HG03097 (cell line): ENCODE data around the gene CD37.
"Not testable (repeated sequence)": the region's sequence is repeated elsewhere in the genome, so short reads cannot be mapped to it uniquely, and the experiment has no call there.

Source experiments
- ATAC-seq: cut with Tn5 transposase; IDR thresholded peaks from one replicate; pipeline ENCODE4 v1.9.1; 2021; ENCODE audit not compliant: unreplicated experiment, low FRiP score

CD37 gene

DNA sequence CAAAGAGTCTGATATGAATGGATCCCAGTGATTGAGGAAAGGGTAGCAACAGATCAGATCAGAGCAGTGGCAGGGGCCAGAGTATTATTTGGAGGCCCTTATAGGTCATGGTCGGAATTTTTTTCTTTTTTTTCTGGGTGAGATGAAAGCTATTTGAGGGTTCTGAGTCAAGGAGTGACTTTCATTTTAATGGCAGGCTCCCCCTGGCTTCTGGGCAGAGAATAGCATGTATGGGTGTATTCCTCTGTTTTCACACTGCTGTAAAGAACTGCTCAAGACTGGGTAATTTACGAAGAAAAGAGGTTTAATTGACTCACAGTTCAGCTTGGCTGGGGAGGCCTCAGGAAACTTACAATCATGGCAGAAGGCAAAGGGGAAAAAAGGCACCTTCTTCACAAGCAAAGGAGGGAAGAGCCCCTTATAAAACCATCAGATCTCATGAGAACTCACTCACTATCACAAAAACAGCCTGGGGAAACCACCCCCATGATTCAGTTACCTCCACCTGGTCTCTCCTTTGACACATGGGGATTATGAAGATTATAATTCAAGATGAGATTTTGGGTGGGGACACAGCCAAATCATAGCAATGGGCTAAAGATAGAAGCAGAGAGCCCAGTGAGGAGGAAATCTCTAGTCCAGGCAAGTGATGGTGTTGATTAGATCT lies 7.2 kb upstream of the CD37 start:
- no peak for ATAC-seq

DNA sequence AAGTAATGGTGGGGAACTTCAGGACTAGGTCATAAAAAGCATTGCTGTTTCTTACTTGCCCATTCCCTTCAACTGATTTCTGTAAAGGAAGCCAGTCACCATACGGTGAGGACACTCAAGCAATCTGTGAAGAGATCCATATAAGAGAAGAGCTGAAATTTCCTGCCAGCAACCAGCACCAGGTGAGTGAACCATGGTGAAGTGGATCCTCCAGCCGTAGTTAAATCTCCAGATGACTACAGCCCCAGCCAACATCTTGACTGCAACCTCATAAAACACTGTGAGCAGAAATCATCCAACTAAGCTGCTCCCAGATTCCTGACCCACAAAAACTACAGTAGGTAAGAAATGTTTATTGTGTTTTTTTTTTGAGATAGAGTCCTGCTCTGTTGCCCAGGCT lies 6.5 kb upstream of the CD37 start:
- no peak for ATAC-seq

DNA sequence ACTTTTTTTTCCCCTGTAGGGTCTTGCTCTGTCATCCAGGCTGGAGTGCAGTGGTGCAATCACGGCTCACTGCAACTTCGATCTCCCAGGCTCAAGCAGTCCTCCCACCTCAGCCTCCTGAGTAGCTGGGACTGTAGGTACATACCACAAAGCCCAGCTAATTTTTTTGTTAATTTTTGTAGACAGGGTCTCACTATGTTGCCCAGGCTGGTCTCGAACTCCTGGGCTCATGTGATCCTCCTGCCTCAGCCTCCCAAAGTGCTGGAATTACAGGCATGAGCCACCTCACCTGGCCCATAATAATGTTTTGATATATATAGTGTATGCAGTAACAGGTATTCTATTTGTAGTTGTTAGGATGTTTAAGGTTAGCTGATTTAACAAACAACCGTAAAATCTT lies 4.0 kb upstream of the CD37 start:
- ATAC-seq: not testable (repeated sequence)

DNA sequence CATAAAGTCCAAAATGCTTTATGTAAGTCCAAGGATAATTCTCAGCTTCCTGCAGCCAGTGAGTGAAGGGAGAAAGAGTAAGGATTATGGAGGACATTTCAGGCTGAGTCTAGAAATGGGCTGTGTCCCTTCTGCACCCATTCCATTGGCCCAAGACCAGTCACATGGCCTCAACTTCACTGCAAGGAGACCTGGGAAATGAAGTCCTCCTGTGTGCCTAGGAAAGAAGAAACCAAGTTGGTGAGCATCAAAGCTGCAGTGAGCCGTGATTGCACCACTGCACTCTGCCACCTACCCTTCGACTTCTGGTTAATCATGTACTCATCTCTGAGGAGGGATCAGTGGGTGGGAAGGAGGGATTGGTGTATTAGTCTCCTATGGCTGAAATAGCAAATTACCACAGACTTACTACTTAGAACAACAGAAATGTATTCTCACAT lies 3.6 kb upstream of the CD37 start:
- ATAC-seq: peak; percentile 41

DNA sequence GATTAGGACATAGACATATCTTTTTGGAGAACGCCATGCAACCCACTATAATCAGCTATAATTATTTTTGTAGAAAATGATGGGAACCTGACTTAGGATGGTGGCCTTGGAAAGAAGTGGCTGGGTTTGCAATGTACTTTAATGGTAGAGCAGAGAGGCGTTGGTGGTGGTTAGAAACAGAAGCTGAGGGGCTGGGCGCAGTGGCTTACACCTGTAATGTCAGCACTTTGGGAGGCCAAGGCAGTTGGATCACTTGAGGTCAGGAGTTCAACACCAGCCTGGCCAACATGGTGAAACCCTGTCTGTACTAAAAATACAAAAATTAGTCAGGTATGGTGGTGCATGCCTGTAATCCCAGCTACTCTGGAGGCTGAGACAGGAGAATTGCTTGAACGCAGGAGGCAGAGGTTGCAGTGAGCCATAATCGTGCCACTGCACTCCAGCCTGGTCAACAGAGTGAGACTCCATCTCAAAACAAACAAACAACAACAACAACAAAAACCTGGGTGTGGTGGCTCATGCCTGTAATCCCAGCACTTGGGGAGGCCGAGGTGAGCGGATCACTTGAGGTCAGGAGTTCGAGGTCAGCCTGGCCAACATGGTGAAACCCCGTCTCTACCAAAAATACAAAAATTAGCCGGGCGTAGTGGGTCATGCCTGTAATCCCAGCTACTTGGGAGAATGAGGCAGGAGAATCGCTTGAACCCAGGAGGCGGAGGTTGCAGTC lies 2.4 kb upstream of the CD37 start:
- not testable (repeated sequence) for ATAC-seq

DNA sequence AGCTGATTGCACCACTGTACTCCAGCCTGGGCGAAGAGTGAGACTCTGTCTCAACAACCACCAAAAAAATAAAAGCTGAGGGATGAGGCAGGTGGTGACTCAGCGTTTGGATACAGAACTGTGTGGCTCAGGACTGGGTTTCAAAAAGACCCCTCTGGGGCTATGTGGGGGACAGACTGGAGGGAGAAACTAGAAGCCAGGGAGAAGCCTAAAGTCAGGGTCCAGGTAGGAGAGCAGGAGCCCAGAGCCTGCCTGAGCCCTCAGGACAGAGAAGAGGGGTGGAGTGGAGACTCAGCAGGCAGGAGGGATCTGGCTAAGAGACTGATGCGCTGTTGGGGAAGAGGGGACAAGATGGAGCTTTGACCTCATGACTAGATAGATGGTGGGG lies 1.8 kb upstream of the CD37 start:
- no peak for ATAC-seq

DNA sequence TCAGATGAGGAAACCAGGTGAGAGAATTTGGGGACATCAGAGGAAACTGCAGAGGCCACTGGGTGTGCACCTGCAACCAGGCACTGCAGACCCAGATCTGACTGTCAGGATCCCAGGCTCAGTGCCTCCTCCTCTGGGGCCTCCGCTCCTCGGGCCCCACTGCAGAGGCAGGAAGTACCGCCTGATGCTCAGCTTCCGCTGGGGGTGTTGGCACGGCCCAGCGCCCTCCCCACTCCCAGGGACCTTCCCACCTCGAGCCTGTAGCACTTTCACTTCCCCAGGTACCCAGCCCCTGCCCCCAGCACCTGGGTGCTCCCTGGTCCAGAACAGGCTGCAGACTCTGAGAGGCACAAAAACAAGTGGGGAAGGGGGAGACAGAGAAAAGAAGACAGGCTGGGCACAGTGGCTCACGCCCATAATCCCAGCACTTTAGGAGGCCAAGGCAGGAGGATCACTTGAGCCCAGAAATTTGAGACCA lies 1.4 kb upstream of the CD37 start:
- peak; percentile 53 for ATAC-seq

DNA sequence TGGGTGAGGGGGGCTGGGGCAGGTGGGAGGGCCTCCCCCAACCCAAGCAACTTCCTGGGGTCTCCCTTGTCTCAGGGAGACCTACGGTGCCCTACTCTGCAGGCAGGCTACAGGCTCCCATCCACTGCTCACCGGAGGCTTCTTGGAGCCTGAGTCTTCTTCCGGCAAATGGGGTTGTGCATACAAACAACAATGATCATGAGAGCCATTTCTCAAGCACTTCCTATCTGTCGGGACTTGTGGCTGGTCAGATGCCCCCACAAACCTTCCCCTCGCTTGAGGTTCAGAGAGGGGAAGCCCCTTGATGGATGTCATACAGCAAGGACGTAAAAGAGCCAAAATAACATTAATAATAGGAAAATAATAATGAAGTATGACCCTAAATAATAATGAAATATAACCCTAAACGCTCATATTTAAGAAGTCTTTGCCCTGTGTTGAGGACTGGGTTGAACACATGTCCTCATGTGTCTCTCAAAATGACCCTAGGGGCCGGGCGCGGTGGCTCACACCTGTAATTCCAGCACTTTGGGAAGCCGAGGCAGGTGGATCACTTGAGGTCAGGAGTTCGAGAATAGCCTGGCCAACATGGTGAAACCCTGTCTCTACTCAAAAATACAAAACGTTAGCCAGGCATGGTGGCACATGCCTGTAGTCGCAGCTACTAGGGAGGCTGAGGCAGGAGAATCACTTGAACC lies 727 bp downstream of the CD37 start:
- no peak for ATAC-seq

DNA sequence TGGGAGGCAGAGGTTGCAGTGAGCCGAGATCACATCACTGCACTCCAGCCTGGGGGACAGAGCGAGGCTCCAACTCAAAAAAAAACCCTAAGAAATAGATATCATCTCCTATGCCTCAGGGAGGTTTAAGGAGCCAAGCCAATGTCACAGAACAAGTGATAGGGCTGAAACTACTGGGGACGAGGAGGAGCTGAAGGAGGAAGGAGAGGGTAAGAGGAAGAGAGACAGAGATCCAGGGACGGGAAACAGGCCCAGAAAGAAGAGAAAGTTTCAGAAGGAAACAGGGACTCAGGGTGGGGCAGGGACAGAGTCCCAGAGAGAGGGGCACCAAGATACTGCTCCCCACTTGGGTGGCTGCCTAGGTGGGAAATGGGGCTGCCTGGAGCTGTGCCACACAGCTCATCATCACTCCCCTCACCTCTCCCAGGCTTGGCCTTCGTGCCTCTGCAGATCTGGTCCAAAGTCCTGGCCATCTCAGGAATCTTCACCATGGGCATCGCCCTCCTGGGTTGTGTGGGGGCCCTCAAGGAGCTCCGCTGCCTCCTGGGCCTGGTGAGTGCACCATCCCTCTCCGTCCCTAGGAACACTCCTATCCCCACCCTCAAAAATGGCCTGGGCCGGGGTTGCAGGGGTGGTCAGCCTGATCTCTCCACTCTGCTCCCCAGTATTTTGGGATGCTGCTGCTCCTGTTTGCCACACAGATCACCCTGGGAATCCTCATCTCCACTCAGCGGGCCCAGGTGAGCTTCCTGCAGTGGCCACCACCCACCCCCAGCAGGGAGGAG lies 1.5 kb downstream of the CD37 start:
- no peak for ATAC-seq

DNA sequence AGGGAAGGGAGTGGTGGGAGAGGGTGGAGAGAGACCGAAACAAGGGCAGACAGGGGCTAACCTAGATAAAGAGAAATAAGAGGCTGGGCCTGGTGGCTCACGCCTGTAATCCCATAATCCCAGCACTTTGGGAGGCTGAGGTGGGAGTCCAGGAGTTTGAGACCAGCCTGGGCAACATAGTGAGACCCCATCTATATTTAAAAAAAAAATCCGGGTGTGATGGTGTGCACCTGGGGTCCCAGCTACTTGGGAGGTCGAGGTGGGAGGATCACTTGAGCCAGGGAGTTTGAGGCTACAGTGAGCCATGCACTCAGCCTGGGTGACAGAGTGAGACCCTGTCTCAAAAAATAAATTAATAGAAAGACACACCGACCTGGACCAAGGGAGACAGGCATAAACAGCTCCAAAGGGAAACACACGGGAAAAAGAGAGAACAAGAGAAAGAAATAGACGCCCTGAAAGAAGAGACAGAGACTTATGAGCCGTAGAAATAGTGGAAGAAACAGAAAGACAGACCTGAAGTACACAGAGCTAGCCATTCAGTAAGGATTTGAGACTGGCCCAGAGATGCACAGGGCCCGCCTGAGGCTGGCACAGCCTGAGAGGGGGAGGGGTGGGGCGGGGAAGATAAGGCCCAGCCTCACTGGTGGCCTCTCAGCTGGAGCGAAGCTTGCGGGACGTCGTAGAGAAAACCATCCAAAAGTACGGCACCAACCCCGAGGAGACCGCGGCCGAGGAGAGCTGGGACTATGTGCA lies 2.2 kb downstream of the CD37 start:
- no peak for ATAC-seq

DNA sequence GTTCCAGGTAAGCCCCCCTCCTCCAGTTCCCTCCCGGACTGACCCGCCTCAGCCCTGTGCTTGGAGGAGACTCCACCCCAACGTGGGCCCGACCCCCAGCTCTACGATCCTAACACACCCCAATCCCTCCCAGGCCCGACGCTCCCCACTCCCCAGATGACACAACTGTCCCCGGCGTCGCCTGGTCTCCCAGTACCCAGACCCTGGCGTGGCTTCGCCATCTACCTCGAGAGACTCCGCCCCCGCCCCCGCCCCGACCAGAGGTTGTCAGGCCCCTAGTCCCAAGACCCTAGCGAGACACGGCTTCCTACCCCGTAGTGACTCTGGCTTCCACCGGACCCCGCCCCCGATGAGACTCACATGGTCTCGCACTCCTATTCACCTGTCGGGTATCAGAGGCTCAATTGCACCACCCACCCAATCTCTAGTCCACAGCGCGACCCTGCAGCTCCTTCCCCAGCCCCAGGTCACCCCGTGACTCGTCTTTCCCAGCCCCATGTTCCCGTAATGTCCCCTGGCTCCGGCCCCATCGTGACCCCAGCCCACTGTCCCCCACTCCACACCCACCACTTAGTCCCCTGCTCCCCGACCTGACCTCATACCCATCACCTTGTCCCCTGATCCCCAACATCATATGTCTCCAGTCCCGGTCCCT lies 2.9 kb downstream of the CD37 start:
- no peak for ATAC-seq

DNA sequence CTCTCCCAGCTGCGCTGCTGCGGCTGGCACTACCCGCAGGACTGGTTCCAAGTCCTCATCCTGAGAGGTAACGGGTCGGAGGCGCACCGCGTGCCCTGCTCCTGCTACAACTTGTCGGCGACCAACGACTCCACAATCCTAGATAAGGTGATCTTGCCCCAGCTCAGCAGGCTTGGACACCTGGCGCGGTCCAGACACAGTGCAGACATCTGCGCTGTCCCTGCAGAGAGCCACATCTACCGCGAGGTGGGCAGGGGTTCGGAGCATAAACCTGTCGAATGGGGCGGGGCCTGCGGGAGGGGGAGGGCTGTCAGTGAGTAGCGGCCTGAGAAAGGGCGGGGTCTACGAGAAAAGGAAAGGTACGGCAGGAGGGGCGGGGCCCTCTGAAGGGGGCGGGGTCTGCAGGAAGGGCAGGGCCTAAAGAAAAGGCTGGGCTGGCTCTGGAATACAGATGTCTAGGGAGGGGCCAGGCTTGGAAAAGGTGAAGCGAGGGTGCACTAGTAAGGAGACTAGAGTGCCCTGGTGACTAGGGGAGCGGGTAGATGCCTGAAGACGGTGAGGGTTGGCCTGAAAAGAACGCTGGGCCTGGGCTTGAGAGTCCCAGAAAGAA lies 3.6 kb downstream of the CD37 start:
- no peak for ATAC-seq

DNA sequence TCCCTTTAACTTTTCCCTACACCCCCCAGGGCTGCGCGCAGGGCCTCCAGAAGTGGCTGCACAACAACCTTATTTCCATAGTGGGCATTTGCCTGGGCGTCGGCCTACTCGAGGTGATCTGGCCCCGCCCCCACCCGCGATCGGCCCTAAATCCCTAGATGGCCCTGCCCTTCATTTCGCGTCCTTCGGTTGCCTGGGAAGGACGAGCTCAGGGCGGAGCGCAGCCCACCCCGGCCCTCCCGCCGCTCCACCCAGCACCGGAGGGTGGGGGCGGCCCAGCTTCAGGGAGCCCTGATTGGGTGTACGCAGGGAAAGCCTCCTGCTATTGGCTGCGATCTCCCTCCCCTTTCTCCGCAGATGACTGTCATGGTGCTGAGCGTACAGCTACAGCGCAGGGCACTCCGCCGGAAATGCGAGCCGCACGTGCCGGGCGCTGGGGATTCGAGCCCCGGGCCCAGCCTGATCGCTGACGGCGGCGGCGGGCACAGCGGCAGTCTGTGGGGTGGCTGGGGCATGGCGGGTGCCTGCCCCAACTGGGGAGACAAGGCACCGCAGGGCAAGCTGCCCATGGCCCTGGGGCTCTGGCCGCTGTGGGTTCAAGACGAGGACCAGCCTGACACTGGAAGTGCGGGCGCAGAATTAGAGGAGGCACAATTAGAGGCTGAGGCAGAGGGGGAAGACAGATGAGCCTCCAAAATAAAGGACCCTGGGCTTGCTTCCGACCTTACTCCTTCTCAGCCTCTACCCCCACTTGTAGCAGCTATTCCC lies 4.3 kb downstream of the CD37 start:
- ATAC-seq: no peak

DNA sequence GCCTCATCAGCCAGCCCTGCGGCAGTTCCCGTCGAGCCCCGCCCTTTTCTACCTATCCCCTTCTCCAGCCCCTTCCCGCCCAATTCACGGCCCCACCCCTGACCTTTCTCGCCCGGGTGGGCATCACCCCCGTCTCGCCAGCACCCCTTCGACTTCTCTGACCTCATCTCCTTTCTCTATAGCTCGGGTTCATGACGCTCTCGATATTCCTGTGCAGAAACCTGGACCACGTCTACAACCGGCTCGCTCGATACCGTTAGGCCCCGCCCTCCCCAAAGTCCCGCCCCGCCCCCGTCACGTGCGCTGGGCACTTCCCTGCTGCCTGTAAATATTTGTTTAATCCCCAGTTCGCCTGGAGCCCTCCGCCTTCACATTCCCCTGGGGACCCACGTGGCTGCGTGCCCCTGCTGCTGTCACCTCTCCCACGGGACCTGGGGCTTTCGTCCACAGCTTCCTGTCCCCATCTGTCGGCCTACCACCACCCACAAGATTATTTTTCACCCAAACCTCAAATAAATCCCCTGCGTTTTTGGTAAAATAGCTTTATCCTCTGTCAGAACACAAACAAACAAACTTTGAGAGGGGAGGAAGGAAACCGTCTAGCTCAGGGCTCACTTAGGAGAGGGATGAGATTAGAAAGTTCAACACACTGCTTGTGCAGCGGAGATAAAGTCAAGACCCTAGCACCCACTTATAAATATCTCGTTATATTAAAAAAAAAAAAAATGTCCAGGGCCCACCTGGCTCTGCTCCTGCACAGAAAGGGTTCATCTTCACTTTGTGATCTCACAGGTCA lies 5.1 kb downstream of the CD37 start:
- ATAC-seq: peak; percentile 79

DNA sequence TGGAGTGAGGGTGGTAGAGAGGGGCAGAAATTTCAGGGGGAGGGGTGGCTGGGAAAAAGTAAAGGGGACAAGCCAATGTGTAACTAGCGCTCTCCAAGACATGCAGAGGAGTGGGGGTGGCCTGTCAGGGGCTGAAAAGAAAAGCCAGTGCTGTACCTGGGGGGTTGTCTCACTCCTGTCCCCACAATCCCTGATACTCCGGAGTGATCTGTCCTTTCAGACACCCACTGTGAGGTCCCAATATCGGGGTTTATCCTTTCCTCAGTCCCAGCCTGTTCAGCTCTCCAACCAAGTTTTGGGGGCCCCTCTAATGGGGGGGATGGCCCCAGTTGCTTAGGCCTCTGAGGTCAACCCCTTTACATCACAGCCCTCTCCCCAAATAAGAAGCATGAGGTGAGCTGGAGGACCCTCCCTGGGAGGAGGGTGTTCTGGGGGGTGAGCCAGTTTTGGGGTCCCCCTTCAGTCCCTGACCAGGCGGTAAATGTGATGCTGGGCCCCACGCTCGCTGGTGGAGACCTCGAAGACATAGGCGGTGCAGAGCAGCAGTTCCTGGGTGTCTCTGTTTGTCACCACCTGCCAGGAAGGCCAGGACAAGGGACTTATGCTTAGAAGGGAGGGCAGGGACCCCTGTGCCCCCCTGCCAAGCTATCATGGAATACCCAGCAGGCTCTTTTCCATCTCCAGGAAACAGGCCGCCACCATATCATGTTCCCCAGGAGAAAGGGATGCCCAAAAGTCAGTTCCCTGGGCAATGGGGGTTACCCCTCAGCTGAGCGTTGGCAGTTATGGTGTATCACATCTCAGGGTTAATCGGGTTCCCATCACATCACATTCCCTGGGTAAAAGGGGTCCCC lies 5.9 kb downstream of the CD37 start:
- ATAC-seq: no peak

DNA sequence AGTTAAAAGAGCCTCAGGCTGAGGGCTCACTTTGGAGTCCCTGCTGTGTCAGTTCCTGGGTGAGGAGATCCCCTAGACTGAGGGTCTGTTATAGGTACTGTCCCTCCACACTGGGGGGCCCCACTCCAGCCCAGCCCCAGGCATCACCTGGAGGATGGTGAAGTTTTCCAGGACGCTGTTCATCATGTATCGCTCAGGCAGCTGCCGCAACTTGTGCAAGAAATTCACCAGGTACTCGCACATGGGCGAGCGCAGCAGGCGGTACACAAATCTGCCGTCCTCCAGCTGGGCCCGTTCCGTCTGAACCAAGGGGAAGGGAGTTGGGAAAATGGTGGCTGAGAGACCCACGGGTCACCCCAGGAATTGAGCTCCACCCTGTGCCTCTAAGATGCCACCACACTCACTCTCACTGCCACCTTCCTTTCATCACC lies 7.1 kb downstream of the CD37 start:
- no peak for ATAC-seq

DNA sequence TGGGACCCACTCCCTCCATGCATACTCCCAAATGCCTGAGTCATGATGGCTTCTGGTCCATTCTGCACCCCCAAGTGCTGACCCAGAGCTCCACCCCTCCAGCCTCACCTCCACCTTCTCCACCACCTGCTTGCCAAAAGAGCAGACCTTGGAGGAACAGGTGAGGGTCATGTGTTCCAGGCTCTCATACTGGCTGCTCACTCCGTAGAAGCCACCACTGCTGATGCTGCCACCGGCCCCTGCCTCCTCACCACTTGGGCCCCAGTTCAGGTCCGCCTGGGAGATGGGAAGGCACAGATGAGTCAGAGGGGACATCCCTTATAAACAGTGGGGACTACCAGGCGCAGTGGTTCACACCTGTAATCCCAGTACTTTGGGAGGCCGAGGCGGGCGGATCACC lies 7.9 kb downstream of the CD37 start:
- no peak for ATAC-seq
